IMR-90 (cell line): ENCODE measurements around the gene WNT8B. TPM values are rescaled to one million over a fixed set of nuclear protein-coding genes. Genes with fewer than 3 reads are reported as not detected.

Experiments
- ATAC-seq: fragments of 200-7000 bp; cut with Tn5 transposase; 2 replicates; pipeline ENCODE4 v1.9.1; 2020; ENCODE audit warnings: low read depth, mild to moderate bottlenecking, moderate library complexity
- BruUV-seq: library from RNA; stranded (reverse); fragments of 400-500 nt; replicated peaks from 2 replicates; lab custom pipeline; 2021; lab: Mats Ljungman, UMichigan
- CTCF ChIA-PET: fragments of 300-600 bp; formaldehyde crosslinking; extraction: SDS; loops from one replicate; lab custom pipeline; 2021; ENCODE audit warnings: antibody characterized with exemption; lab: Yijun Ruan, JAX
- POLR2A ChIA-PET: fragments of 300-600 bp; sonication (Branson Sonifier 250); formaldehyde crosslinking; loops from one replicate; lab custom pipeline; 2022; ENCODE audit warnings: antibody characterized with exemption; ENCODE audit not compliant: unreplicated experiment; lab: Charles Lee
- DNase-seq: peaks from one replicate; pipeline ENCODE4 v3.0.0; 2013
- H2AFZ ChIP-seq: replicated peaks from 2 replicates; pipeline ENCODE3; 2013; ENCODE audit warnings: low read length, mild to moderate bottlenecking; ENCODE audit not compliant: poor library complexity
- H2AK5ac ChIP-seq: 2 replicates; pipeline ENCODE4 v1.6.1; 2013; ENCODE audit warnings: low read depth, low read length, inconsistent platforms
- H2AK9ac ChIP-seq: replicated peaks from 2 replicates; pipeline ENCODE3; 2013; ENCODE audit warnings: mild to moderate bottlenecking, low read depth, low read length, moderate library complexity; ENCODE audit not compliant: poor library complexity
- H2BK120ac ChIP-seq: 2 replicates; pipeline ENCODE4 v1.6.1; 2013; ENCODE audit warnings: low read depth, low read length, inconsistent platforms
- H2BK15ac ChIP-seq: 3 replicates; pipeline ENCODE4 v1.6.1; 2013; ENCODE audit warnings: low read depth, low read length, inconsistent platforms
- H2BK20ac ChIP-seq: 2 replicates; pipeline ENCODE4 v1.6.1; 2013; ENCODE audit warnings: low read depth, mild to moderate bottlenecking, inconsistent platforms, low read length, moderate library complexity
- H2BK5ac ChIP-seq: 2 replicates; pipeline ENCODE4 v1.6.1; 2013; ENCODE audit warnings: mild to moderate bottlenecking, low read depth, low read length, inconsistent platforms; ENCODE audit not compliant: poor library complexity, severe bottlenecking
- H3K14ac ChIP-seq: replicated peaks from 2 replicates; pipeline ENCODE4 v1.6.1; 2013; ENCODE audit warnings: low read depth, low read length, inconsistent platforms
- H3K18ac ChIP-seq: 2 replicates; pipeline ENCODE4 v1.6.1; 2013; ENCODE audit warnings: low read depth, low read length, control low read depth
- H3K23ac ChIP-seq: 2 replicates; pipeline ENCODE4 v1.6.1; 2013; ENCODE audit warnings: low read depth, low read length, inconsistent platforms
- H3K27ac ChIP-seq: 2 replicates; pipeline ENCODE4 v1.5.1; 2013; ENCODE audit warnings: mild to moderate bottlenecking, control low read depth, low read length; ENCODE audit not compliant: insufficient read depth
- H3K27me3 ChIP-seq: 2 replicates; pipeline ENCODE4 v1.6.1; 2013; ENCODE audit warnings: low read length; ENCODE audit not compliant: control insufficient read depth, insufficient read depth
- H3K36me3 ChIP-seq: 2 replicates; pipeline ENCODE4 v1.6.1; 2013; ENCODE audit warnings: low read length, mixed read lengths; ENCODE audit not compliant: control insufficient read depth, insufficient read depth
- H3K4ac ChIP-seq: 2 replicates; pipeline ENCODE4 v1.6.1; 2013; ENCODE audit warnings: low read depth, low read length, inconsistent platforms
- H3K4me1 ChIP-seq: 2 replicates; pipeline ENCODE4 v1.6.1; 2013; ENCODE audit warnings: low read length, mixed read lengths; ENCODE audit not compliant: control insufficient read depth, insufficient read depth
- H3K4me2 ChIP-seq: 2 replicates; pipeline ENCODE4 v1.6.1; 2013; ENCODE audit warnings: low read depth, mild to moderate bottlenecking, control low read depth, low read length, moderate library complexity
- H3K4me3 ChIP-seq: 2 replicates; pipeline ENCODE4 v1.5.1; 2013; ENCODE audit warnings: low read depth, mild to moderate bottlenecking, control low read depth, low read length, moderate library complexity; ENCODE audit not compliant: insufficient read depth
- H3K56ac ChIP-seq: 2 replicates; pipeline ENCODE4 v1.6.1; 2013; ENCODE audit warnings: low read length, inconsistent platforms; ENCODE audit not compliant: insufficient read depth; ENCODE audit errors: extremely low read depth
- H3K79me1 ChIP-seq, 2 experiments: 2 replicates each; pipeline ENCODE4 v1.6.1; 2013; ENCODE audit warnings: low read length in 2 of 2, inconsistent platforms in 1 of 2, low read depth in 1 of 2
- H3K9ac ChIP-seq: 2 replicates; pipeline ENCODE4 v1.6.1; 2013; ENCODE audit warnings: low read depth, low read length, control low read depth
- H3K9me1 ChIP-seq: 2 replicates; pipeline ENCODE4 v1.6.1; 2013; ENCODE audit warnings: low read length, inconsistent platforms; ENCODE audit not compliant: insufficient read depth
- H3K9me3 ChIP-seq: 2 replicates; pipeline ENCODE4 v1.6.1; 2013; ENCODE audit warnings: low read length; ENCODE audit not compliant: control insufficient read depth, insufficient read depth
- H4K20me1 ChIP-seq: 2 replicates; pipeline ENCODE4 v1.6.1; 2013; ENCODE audit warnings: low read length, inconsistent platforms; ENCODE audit not compliant: insufficient read depth
- H4K5ac ChIP-seq: 2 replicates; pipeline ENCODE4 v1.6.1; 2013; ENCODE audit warnings: mild to moderate bottlenecking, low read depth, low read length, control low read depth
- H4K8ac ChIP-seq, 2 experiments: 2 replicates each; pipeline ENCODE4 v1.6.1; 2013; ENCODE audit warnings: low read depth in 2 of 2, low read length in 2 of 2, control low read depth in 1 of 2, inconsistent platforms in 1 of 2
- H4K91ac ChIP-seq: 2 replicates; pipeline ENCODE4 v1.6.1; 2013; ENCODE audit warnings: low read depth, low read length, inconsistent platforms; ENCODE audit not compliant: insufficient read depth
- BHLHE40 ChIP-seq: fragments of 150-350 bp; IDR thresholded peaks from 2 replicates; pipeline ENCODE4 v1.6.1; 2016; ENCODE audit warnings: mild to moderate bottlenecking, low read depth, low read length
- CEBPB ChIP-seq: IDR thresholded peaks from 2 replicates; pipeline ENCODE4 v1.6.1; 2012; ENCODE audit warnings: low read depth, low read length, improper control_type of control experiment
- CHD1 ChIP-seq: IDR thresholded peaks from 2 replicates; pipeline ENCODE4 v1.6.1; 2012; ENCODE audit warnings: low read depth, low read length, improper control_type of control experiment
- FOS ChIP-seq: fragments of 150-350 bp; IDR thresholded peaks from 2 replicates; pipeline ENCODE4 v1.6.1; 2016; ENCODE audit warnings: low read depth, low read length
- MAFK ChIP-seq: IDR thresholded peaks from 2 replicates; pipeline ENCODE4 v1.6.1; 2012; ENCODE audit warnings: low read depth, low read length, improper control_type of control experiment
- MXI1 ChIP-seq: IDR thresholded peaks from 2 replicates; pipeline ENCODE4 v1.6.1; 2012; ENCODE audit warnings: low read depth, mild to moderate bottlenecking, low read length, moderate library complexity, borderline replicate concordance
- NFE2L2 ChIP-seq: fragments of 150-350 bp; IDR thresholded peaks from 2 replicates; pipeline ENCODE4 v1.6.1; 2016; ENCODE audit warnings: low read depth, mild to moderate bottlenecking, low read length
- POLR2A ChIP-seq: IDR thresholded peaks from 2 replicates; pipeline ENCODE4 v1.6.1; 2012; ENCODE audit warnings: mild to moderate bottlenecking, low read depth, low read length
- RAD21 ChIP-seq: IDR thresholded peaks from 2 replicates; pipeline ENCODE4 v1.6.1; 2012; ENCODE audit warnings: low read length, improper control_type of control experiment
- RCOR1 ChIP-seq: IDR thresholded peaks from 2 replicates; pipeline ENCODE4 v1.6.1; 2012; ENCODE audit warnings: mild to moderate bottlenecking, low read length, improper control_type of control experiment; ENCODE audit not compliant: insufficient replicate concordance
- RFX5 ChIP-seq: IDR thresholded peaks from 2 replicates; pipeline ENCODE4 v1.8.0; 2012; ENCODE audit warnings: low read depth, mild to moderate bottlenecking, low read length, moderate library complexity
- SMC3 ChIP-seq: fragments of 150-350 bp; IDR thresholded peaks from 2 replicates; pipeline ENCODE4 v1.6.1; 2016; ENCODE audit warnings: low read depth, mild to moderate bottlenecking, antibody characterized with exemption, low read length, moderate library complexity
- whole genome bisulfite sequencing, 2 experiments: methylation state at CpG; one replicate each; pipeline versions ENCODE4 v1.1.5 to v1.1.7; 2013; ENCODE audit warnings: missing lambda C conversion rate in 2 of 2; ENCODE audit not compliant: insufficient read length in 1 of 2; ENCODE audit errors: extremely low coverage in 2 of 2; 5-methylcytosine and 5-hydroxymethylcytosine counted together
- dilution Hi-C: fragments of 300-500 bp; cut with HindIII; formaldehyde crosslinking; loops from one replicate; pipeline ENCODE4 v1.14.3; 2018; ENCODE audit warnings: low sequenced_read_pairs; ENCODE audit not compliant: unreplicated experiment
- in situ Hi-C: fragments of 300-500 bp; cut with MboI; formaldehyde crosslinking; loops from 3 replicates; pipeline ENCODE4 v1.14.3; 2019; ENCODE audit warnings: low sequenced_read_pairs, inconsistent platforms, mixed read lengths
- intact Hi-C: fragments of 100-400 bp; cut with micrococcal nuclease; formaldehyde crosslinking; loops from 2 replicates; pipeline ENCODE4 v1.10.0; 2022
- polyA plus RNA-seq, 3 experiments: library from polyadenylated mRNA; depleted of rRNA; stranded (reverse); fragments of >200 nt; gene quantifications; 2 replicates each; pipeline ENCODE4 v1.2.3, GENCODE V29; 2012; ENCODE audit warnings: low replicate concordance in 1 of 3
- total RNA-seq: library from RNA; depleted of rRNA; stranded (reverse); fragments of >200 nt; gene quantifications from 2 replicates; pipeline ENCODE4 v1.2.3, GENCODE V29; 2012
- TF ChIP-seq, protein P1 (sequence below): conservative IDR thresholded peaks from 2 replicates; pipeline ENCODE4 v1.5.1; 2012; ENCODE audit warnings: mild to moderate bottlenecking, low read depth, low read length, improper control_type of control experiment
- TF ChIP-seq, protein P2 (sequence below): fragments of 150-350 bp; IDR thresholded peaks from 2 replicates; pipeline ENCODE4 v1.6.1; 2017; ENCODE audit warnings: mild to moderate bottlenecking, antibody characterized with exemption, low read length, low read depth
- TF ChIP-seq, protein P3 (sequence below): fragments of 150-350 bp; IDR thresholded peaks from 2 replicates; pipeline ENCODE4 v1.6.1; 2016; ENCODE audit warnings: low read depth, mild to moderate bottlenecking, low read length, moderate library complexity, borderline replicate concordance

Gene WNT8B
- total and polyA plus RNA-seq, 2 of the 4 experiments (the other 2 are of a cell fraction), result 0.03 TPM; not detected in 1

DNA sequence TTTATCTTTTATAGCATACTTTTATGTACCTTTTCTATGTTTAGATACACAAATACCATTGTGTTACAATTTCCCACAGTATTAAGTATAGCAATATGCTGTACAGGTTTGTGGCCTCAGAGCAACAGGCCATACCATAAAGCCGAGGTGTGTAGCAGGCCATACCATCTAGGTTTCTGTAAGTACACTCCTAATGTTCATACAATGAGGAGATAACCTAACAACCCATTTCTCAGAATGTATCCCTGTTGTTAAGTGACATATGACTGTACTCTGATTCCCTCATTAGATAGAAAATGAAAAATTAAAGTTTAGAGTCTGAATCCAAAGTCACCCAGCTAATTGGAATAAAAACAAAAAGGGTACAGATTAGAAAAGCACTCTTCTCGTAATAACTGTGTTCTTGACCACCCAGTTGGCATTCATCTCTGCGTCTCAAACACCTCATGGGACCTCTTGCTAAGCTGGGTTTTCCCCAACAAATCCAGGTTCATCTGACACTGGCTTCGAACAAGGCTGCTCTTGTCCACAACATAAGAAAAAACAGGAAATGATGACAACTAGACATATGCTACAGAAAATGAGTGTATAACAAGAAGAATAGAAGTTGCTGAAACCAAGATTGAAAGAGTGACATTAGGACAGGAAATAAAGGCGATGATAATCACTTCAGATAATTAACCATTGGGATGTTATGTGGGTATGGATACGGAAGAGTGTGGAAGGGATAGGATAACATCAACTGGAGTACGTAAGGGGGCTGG lies 65.5 kb downstream of the WNT8B start:
- no peak overlapping the region for H3K18ac ChIP-seq
- H3K4ac ChIP-seq, result peak overlapping the region; percentile 27; the same call in 1 of the 2 replicates
- peak overlapping the region; percentile 91 for H3K4me2 ChIP-seq
- H4K91ac ChIP-seq, result no peak overlapping the region
- H3K27ac ChIP-seq, result no peak overlapping the region
- no peak overlapping the region for H2BK5ac ChIP-seq
- H4K20me1 ChIP-seq, result no peaks in the 10 kb centered on the region
- no peak overlapping the region for H2AFZ ChIP-seq
- no peak overlapping the region for H2BK15ac ChIP-seq
- no peaks in the 10 kb centered on the region for H3K9me3 ChIP-seq
- H3K36me3 ChIP-seq, result peaks cover 23% of the 10 kb centered on the region
- H3K9me1 ChIP-seq, result peaks cover 16% of the 10 kb centered on the region
- no TSS peak for BruUV-seq
- POLR2A ChIA-PET, result no interaction called here
- intact Hi-C loops (no loop called here), dilution Hi-C loops (no loop called here), in situ Hi-C loops (no loop called here)
- peak overlapping the region; percentile 17; the same call in 1 of the 2 replicates for H3K14ac ChIP-seq
- H3K4me1 ChIP-seq, result peaks cover 5% of the 10 kb centered on the region
- no peak for DNase-seq
- peaks cover 10 to 41% of the 10 kb centered on the region in 2 experiments for H3K79me1 ChIP-seq
- no peak overlapping the region for H2BK20ac ChIP-seq
- no peak for ATAC-seq
- H4K5ac ChIP-seq, result no peak overlapping the region
- 88% methylated on average over 2 of the region's 7 CpGs; no CpG with 5 or more reads in 1 of the 2 experiments for WGBS, 2 experiments
- peak overlapping the region; percentile 86 for H3K4me3 ChIP-seq
- H3K56ac ChIP-seq, result no peak overlapping the region
- peak overlapping the region; percentile 45; the same call in 1 of the 2 replicates for H3K23ac ChIP-seq
- CTCF ChIA-PET, result interaction anchor here (0.5 to 3.1 kb wide), 2 partner anchors 10 to 82 kb away, joined by 4 to 12 read pairs; no protein-coding TSS in a partner anchor
- H2BK120ac ChIP-seq, result no peak overlapping the region
- H4K8ac ChIP-seq, result peak overlapping the region in 1 of 2 experiments; percentile 97; a peak in 1 of 4 replicates
- H2AK5ac ChIP-seq, result no peak overlapping the region
- no peak overlapping the region for H2AK9ac ChIP-seq
- peak overlapping the region; percentile 94; the same call in 1 of the 2 replicates for H3K9ac ChIP-seq
- H3K27me3 ChIP-seq, result no peaks in the 10 kb centered on the region
- TF ChIP-seq RCOR1, result no peak
- TF ChIP-seq NFE2L2, result no peak
- TF ChIP-seq RAD21, result no peak
- no peak for TF ChIP-seq CHD1
- no peak for TF ChIP-seq BHLHE40
- no peak for TF ChIP-seq MXI1
- no peak for TF ChIP-seq MAFK
- TF ChIP-seq, protein P1, sequence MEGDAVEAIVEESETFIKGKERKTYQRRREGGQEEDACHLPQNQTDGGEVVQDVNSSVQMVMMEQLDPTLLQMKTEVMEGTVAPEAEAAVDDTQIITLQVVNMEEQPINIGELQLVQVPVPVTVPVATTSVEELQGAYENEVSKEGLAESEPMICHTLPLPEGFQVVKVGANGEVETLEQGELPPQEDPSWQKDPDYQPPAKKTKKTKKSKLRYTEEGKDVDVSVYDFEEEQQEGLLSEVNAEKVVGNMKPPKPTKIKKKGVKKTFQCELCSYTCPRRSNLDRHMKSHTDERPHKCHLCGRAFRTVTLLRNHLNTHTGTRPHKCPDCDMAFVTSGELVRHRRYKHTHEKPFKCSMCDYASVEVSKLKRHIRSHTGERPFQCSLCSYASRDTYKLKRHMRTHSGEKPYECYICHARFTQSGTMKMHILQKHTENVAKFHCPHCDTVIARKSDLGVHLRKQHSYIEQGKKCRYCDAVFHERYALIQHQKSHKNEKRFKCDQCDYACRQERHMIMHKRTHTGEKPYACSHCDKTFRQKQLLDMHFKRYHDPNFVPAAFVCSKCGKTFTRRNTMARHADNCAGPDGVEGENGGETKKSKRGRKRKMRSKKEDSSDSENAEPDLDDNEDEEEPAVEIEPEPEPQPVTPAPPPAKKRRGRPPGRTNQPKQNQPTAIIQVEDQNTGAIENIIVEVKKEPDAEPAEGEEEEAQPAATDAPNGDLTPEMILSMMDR, result no peak
- TF ChIP-seq SMC3, result no peak
- no peak for TF ChIP-seq POLR2A
- TF ChIP-seq, protein P2, sequence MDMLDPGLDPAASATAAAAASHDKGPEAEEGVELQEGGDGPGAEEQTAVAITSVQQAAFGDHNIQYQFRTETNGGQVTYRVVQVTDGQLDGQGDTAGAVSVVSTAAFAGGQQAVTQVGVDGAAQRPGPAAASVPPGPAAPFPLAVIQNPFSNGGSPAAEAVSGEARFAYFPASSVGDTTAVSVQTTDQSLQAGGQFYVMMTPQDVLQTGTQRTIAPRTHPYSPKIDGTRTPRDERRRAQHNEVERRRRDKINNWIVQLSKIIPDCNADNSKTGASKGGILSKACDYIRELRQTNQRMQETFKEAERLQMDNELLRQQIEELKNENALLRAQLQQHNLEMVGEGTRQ, result no peak
- TF ChIP-seq, protein P3, sequence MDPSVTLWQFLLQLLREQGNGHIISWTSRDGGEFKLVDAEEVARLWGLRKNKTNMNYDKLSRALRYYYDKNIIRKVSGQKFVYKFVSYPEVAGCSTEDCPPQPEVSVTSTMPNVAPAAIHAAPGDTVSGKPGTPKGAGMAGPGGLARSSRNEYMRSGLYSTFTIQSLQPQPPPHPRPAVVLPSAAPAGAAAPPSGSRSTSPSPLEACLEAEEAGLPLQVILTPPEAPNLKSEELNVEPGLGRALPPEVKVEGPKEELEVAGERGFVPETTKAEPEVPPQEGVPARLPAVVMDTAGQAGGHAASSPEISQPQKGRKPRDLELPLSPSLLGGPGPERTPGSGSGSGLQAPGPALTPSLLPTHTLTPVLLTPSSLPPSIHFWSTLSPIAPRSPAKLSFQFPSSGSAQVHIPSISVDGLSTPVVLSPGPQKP, result no peak
- no peak for TF ChIP-seq CEBPB
- no peak for TF ChIP-seq RFX5
- TF ChIP-seq FOS, result no peak
